ENCODE results near the gene OPTC. TPM values are rescaled to one million over a fixed set of nuclear protein-coding genes. Genes with fewer than 3 reads are reported as not detected.

The OPTC gene
- total RNA-seq, 1 donor from 2014 or later: not detected

DNA sequence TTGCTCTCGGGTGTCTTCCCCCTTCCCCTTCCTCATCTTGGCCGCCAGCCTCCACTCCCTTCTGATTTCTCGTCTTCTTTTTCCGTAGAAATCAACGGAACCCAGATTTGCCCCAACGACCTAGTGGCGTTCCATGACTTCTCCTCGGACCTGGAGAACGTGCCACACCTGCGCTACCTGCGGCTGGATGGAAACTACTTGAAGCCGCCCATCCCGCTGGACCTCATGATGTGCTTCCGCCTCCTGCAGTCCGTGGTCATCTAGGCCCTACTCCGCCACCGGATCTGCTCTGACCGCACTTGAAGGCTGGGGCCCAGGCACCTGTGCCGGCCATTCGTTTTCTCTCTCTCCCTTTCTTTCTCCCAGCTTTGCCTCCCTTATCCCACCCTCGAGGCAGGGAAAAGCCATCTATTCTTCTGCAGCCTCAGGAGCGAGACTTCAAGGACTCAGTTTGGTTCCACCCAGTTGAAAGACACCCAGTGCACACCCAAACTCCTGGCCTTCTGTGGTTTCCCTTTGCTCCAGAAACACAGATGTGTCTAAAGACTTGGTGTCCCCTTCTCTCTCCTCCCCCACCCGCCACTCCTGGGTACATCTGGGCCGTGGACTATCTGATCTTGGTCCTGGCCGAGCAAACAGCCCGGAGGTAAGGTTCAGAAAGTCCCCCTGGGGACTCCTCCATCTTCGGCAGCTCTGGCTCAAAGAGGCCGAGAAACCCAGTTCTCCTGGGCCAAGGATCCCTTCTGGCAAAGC lies 7.2 kb upstream of the OPTC start:
- Mint-ChIP-seq H3K36me3 (ENCODE audit: low read depth) (no peaks in the 10 kb centered on the region), H3K4me1 (ENCODE audit: low read depth) (no peaks in the 10 kb centered on the region), H3K4me3 (ENCODE audit: low read depth) (peak overlapping the region; percentile 73), H3K9me3 (no peaks in the 10 kb centered on the region), H3K27ac (no peak overlapping the region), H3K27me3 (ENCODE audit: low read depth) (peaks cover 3% of the 10 kb centered on the region)
- intact Hi-C loops (cut with micrococcal nuclease): loop anchor here (1.0 kb wide), 2 partner anchors 146 to 219 kb away; no protein-coding TSS in a partner anchor
- DNase-seq (ENCODE audit: low spot score): no peak

DNA sequence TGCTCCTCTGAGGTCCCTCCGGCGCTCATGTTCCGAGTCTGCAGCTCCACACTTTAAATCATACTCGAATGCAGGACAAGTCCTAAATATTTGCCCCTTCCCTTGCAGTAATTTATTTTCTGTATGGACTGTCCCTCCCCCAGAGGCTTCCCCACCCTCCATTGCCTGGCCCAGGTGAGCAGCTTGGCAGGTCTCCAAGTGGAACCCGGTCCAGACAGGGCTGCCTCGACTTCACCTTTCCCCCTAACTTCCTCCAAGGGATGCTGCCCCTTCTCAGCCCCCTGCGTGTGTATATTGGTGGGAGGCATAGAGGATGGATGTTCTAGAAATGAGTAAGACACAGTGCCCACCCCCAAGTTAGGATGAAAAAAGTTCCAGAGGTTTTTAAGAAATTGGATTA lies 5.4 kb upstream of the OPTC start:
- no peaks in the 10 kb centered on the region for H3K36me3 Mint-ChIP-seq (ENCODE audit: low read depth)
- H3K4me1 Mint-ChIP-seq (ENCODE audit: low read depth): no peaks in the 10 kb centered on the region
- no peak overlapping the region for H3K4me3 Mint-ChIP-seq (ENCODE audit: low read depth)
- intact Hi-C loops (cut with micrococcal nuclease): no loop called here
- no peak for DNase-seq (ENCODE audit: low spot score)
- no peaks in the 10 kb centered on the region for H3K9me3 Mint-ChIP-seq
- H3K27ac Mint-ChIP-seq: no peak overlapping the region
- H3K27me3 Mint-ChIP-seq (ENCODE audit: low read depth): peaks cover 6% of the 10 kb centered on the region

DNA sequence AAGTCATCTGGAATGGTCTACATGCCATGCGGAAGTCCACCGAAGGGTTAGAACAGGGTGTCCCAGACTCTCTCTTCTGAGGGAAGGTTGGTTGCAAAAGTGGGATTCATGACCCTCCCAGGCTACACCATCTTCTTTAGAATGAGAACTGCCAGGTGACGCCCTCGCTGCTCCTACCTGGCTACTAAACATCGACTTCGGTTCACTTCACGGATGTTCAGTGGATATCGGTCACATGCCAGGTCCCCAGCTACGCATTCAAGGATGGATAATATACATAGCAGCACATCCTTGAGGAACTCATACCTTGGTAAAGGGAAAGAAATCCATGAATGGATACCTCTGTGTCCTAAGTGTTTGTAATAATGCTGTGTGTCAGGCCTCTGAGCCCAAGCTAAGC lies 3.3 kb upstream of the OPTC start:
- H3K4me1 Mint-ChIP-seq (ENCODE audit: low read depth): no peaks in the 10 kb centered on the region
- intact Hi-C loops (cut with micrococcal nuclease): no loop called here
- H3K4me3 Mint-ChIP-seq (ENCODE audit: low read depth): no peak overlapping the region
- no peaks in the 10 kb centered on the region for H3K36me3 Mint-ChIP-seq (ENCODE audit: low read depth)
- no peaks in the 10 kb centered on the region for H3K9me3 Mint-ChIP-seq
- peaks cover 8% of the 10 kb centered on the region for H3K27me3 Mint-ChIP-seq (ENCODE audit: low read depth)
- DNase-seq (ENCODE audit: low spot score): no peak
- no peak overlapping the region for H3K27ac Mint-ChIP-seq

DNA sequence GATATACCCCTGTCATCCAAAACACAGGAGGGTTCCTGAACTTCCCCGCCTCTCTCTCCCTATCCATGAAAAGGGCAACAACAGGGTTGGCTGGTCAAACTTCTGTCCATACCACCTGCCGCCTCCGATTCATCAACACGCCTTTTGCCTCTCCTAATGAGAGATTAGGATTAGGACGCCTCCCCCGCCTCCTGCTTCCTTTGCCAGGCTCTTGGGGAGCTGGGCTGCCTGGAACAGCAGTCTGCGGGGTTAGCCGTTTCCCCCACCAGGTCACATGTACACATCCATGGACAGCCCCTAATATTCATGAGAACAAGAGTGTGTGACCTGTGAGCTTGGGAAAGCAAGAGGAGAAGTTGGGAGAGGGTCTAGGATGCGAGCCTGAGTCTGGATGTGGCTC lies 2.3 kb upstream of the OPTC start:
- intact Hi-C loops (cut with micrococcal nuclease): no loop called here
- H3K4me3 Mint-ChIP-seq (ENCODE audit: low read depth): no peak overlapping the region
- no peaks in the 10 kb centered on the region for H3K9me3 Mint-ChIP-seq
- H3K27ac Mint-ChIP-seq: no peak overlapping the region
- peaks cover 9% of the 10 kb centered on the region for H3K27me3 Mint-ChIP-seq (ENCODE audit: low read depth)
- H3K4me1 Mint-ChIP-seq (ENCODE audit: low read depth): no peaks in the 10 kb centered on the region
- DNase-seq (ENCODE audit: low spot score): no peak
- no peaks in the 10 kb centered on the region for H3K36me3 Mint-ChIP-seq (ENCODE audit: low read depth)

DNA sequence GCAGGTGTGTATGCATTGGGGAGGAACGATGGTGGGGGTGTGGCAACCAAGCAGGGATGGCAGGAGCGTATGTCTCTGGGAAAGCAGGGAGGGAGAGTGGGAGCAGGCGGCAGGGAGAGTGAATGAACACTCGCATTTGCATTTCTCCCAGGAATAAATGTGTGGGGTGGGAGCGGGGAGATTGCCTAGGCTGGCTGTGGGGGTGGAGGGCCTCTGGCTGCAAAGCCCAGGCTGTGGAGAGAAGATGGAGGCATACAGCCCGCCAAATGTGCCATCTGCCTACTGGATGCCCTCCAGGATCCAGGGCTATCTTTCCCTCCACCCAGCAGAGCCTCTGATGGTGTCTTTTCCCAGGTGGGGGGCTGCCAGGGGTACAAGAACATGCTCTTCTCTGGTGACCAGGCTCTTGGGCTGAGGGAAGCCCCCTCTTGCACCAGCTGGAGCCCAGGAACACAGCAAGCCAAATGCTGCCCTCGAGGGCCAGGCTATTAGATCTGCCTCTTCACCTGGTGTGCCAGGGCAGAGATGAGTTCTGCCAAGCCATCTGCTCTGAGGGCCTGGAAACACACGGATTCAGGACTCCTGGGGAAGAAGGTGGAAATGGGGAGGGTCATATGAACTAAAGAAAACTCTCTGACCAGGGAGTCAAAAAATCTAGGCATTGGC lies 1.7 kb upstream of the OPTC start:
- Mint-ChIP-seq H3K36me3 (ENCODE audit: low read depth) (no peaks in the 10 kb centered on the region), H3K9me3 (no peaks in the 10 kb centered on the region), H3K4me1 (ENCODE audit: low read depth) (no peaks in the 10 kb centered on the region), H3K4me3 (ENCODE audit: low read depth) (no peak overlapping the region), H3K27ac (no peak overlapping the region), H3K27me3 (ENCODE audit: low read depth) (peaks cover 11% of the 10 kb centered on the region)
- intact Hi-C loops (cut with micrococcal nuclease): no loop called here
- no peak for DNase-seq (ENCODE audit: low spot score)

- Mint-ChIP-seq H3K27me3 (ENCODE audit: low read depth) (peaks cover 11% of the 10 kb centered on the region), H3K36me3 (ENCODE audit: low read depth) (no peaks in the 10 kb centered on the region), H3K27ac (no peak overlapping the region), H3K4me3 (ENCODE audit: low read depth) (no peak overlapping the region), H3K4me1 (ENCODE audit: low read depth) (no peaks in the 10 kb centered on the region), H3K9me3 (no peaks in the 10 kb centered on the region)
- intact Hi-C loops (cut with micrococcal nuclease): no loop called here
- no peak for DNase-seq (ENCODE audit: low spot score)
These were observed 1.2 kb upstream of the OPTC start for GRCh38 chr1:203492748-203493130.

GRCh38 chr1:203495845-203496244 lies 1.9 kb downstream of the OPTC start:
- no peak for DNase-seq (ENCODE audit: low spot score)
- Mint-ChIP-seq H3K27ac (no peak overlapping the region), H3K27me3 (ENCODE audit: low read depth) (peaks cover 11% of the 10 kb centered on the region), H3K36me3 (ENCODE audit: low read depth) (no peaks in the 10 kb centered on the region), H3K4me3 (ENCODE audit: low read depth) (no peak overlapping the region), H3K4me1 (ENCODE audit: low read depth) (no peaks in the 10 kb centered on the region), H3K9me3 (peaks cover 2% of the 10 kb centered on the region)
- intact Hi-C loops (cut with micrococcal nuclease): no loop called here

DNA sequence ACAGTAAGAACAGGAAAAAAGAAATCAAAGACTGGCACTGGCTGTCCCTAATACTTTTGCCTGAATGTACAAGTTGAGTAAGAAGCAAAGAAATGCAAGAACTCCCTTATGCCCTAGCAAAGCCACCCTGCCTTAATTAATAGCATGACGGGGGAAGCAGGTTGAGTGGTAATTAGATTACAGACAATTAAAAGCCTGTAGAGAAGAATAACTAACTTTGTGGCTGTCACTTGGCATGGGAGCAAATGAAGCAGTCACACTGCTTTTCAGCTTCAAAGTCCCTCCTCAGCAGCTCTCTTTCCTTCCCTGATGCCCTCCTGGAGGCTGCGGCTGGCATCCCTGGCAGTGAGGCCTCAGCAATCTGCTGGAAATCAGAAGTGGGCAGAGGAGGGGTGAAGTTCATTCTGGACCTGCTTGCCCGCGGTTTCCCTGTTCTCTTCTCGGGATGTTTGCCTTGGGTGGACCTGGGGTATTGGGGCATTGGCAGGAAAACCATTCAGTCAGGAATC lies 3.4 kb downstream of the OPTC start:
- Mint-ChIP-seq H3K4me1 (ENCODE audit: low read depth) (no peaks in the 10 kb centered on the region), H3K27me3 (ENCODE audit: low read depth) (peaks cover 7% of the 10 kb centered on the region), H3K9me3 (peaks cover 3% of the 10 kb centered on the region), H3K4me3 (ENCODE audit: low read depth) (no peak overlapping the region), H3K27ac (no peak overlapping the region), H3K36me3 (ENCODE audit: low read depth) (no peaks in the 10 kb centered on the region)
- DNase-seq (ENCODE audit: low spot score): no peak
- intact Hi-C loops (cut with micrococcal nuclease): no loop called here

- intact Hi-C loops (cut with micrococcal nuclease): loop anchor here (10.0 kb wide), 1 partner anchor 625 kb away; no protein-coding TSS in a partner anchor
- Mint-ChIP-seq H3K36me3 (ENCODE audit: low read depth) (no peaks in the 10 kb centered on the region), H3K27me3 (ENCODE audit: low read depth) (peaks cover 12% of the 10 kb centered on the region), H3K4me1 (ENCODE audit: low read depth) (peaks cover 4% of the 10 kb centered on the region), H3K4me3 (ENCODE audit: low read depth) (no peak overlapping the region), H3K9me3 (peaks cover 3% of the 10 kb centered on the region), H3K27ac (no peak overlapping the region)
- DNase-seq (ENCODE audit: low spot score): no peak
These were observed 5.8 kb downstream of the OPTC start for GRCh38 chr1:203499643-203500278.

DNA sequence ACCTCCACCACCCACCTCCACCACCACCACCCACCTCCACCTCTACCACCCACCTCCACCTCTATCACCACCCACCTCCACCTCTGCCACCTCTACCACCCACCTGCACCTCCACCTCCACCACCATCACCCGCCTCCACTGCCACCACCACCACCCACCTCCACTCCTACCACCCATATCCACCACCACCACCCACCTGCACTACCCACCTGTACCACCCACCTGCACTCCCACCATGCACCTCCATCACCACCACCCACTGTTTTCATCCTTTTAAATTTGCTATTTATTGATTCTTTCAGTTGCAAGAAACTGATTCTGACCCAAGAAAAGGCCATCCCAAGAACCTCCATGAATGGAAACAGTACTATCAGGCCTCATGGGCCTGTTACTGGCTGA lies 6.3 kb downstream of the OPTC start:
- peaks cover 3% of the 10 kb centered on the region for H3K9me3 Mint-ChIP-seq
- no peak overlapping the region for H3K27ac Mint-ChIP-seq
- H3K4me3 Mint-ChIP-seq (ENCODE audit: low read depth): no peak overlapping the region
- no peaks in the 10 kb centered on the region for H3K36me3 Mint-ChIP-seq (ENCODE audit: low read depth)
- peaks cover 12% of the 10 kb centered on the region for H3K27me3 Mint-ChIP-seq (ENCODE audit: low read depth)
- intact Hi-C loops (cut with micrococcal nuclease): loop anchor here (10.0 kb wide), 1 partner anchor 625 kb away; no protein-coding TSS in a partner anchor
- no peak for DNase-seq (ENCODE audit: low spot score)
- H3K4me1 Mint-ChIP-seq (ENCODE audit: low read depth): peaks cover 7% of the 10 kb centered on the region

DNA sequence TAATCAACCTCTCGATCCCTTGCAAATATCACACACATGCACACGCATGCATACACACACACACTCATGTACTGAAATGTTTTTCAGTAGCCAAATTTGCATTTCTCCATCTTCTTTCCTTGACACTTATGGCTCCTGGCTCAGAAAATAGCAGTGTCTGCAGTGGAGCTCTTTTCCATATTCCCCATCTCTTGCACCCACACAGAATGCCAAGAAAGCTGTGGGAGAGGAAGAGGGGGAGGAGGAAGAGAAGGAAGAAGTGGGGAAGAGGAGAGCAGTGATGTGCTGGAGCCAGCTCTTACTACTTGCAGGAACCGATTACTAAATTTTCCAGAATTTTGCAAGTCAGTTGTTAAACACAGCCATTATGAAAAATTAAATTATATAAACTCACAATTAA lies 9.9 kb downstream of the OPTC start:
- Mint-ChIP-seq H3K36me3 (ENCODE audit: low read depth) (no peaks in the 10 kb centered on the region), H3K9me3 (peaks cover 3% of the 10 kb centered on the region), H3K4me1 (ENCODE audit: low read depth) (peaks cover 7% of the 10 kb centered on the region), H3K27me3 (ENCODE audit: low read depth) (peaks cover 9% of the 10 kb centered on the region), H3K4me3 (ENCODE audit: low read depth) (no peak overlapping the region), H3K27ac (no peak overlapping the region)
- DNase-seq (ENCODE audit: low spot score): no peak
- intact Hi-C loops (cut with micrococcal nuclease): loop anchor here (1.0 to 10.0 kb wide), 2 partner anchors 198 to 621 kb away; no protein-coding TSS in a partner anchor

DNA sequence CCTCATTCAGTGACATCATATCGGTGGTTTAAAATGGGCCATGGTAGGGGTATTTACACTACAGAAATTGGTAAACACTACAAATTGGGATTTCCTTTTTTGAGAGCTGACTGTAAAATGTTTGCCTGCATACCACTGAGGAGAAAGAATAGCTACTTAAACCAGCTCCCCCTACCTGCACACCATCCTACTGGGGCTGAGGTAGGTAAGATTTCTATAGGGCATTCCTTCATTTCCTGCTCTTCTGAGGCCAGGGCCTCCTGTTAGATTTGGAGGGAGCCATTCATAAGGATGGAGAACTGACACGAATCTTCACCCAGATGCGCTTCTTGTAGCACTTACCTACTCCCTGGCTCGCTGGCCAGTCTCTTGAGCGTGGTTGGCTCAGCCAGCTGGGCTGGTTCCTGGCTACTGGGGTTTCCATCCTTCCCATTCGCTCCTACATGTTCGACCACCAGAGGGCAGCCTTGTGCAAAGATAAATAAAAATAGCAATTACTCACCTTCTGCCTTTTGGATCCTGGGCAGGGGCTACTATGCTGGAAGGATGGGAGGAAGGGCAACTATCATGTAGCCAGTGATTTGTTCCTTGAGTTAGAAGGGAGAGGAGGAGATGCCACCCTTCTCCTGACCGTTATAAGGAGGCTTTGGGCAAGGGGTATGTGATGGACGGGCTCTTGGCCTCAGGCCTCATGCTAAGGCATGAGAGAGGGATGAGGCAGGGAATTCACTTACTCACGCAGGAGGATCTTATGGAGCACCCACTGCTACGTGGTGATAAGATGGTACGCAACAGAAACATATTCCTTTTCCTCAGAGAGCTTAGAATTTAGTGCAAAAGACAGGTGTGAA lies 10.7 kb downstream of the OPTC start:
- peaks cover 3% of the 10 kb centered on the region for H3K9me3 Mint-ChIP-seq
- H3K36me3 Mint-ChIP-seq (ENCODE audit: low read depth): no peaks in the 10 kb centered on the region
- peak; percentile 64 for DNase-seq (ENCODE audit: low spot score)
- H3K4me1 Mint-ChIP-seq (ENCODE audit: low read depth): peaks cover 7% of the 10 kb centered on the region
- intact Hi-C loops (cut with micrococcal nuclease): loop anchor here (1.0 to 10.0 kb wide), 2 partner anchors 198 to 620 kb away; no protein-coding TSS in a partner anchor
- H3K27me3 Mint-ChIP-seq (ENCODE audit: low read depth): peaks cover 9% of the 10 kb centered on the region
- no peak overlapping the region for H3K4me3 Mint-ChIP-seq (ENCODE audit: low read depth)
- no peak overlapping the region for H3K27ac Mint-ChIP-seq

Data from activated T-helper 2 cell treated with anti-CD3 and anti-CD28 coated beads, Interferon-gamma antibody, Interleukin-2, Interleukin-4, amounts not matched to agents 10 μg/mL and 5 μg/mL and 100 μg/mL, durations not matched to agents 14 hours and 24 hours and 36 hours (primary cell).